OCI-M2 (cell line): ENCODE measurements around the gene ESPNL.

Experiments used
- DNase-seq: peaks from one replicate; lab custom pipeline; 2025; ENCODE audit not compliant: unreplicated experiment; lab: John Stamatoyannopoulos, UW

Gene ESPNL

DNA sequence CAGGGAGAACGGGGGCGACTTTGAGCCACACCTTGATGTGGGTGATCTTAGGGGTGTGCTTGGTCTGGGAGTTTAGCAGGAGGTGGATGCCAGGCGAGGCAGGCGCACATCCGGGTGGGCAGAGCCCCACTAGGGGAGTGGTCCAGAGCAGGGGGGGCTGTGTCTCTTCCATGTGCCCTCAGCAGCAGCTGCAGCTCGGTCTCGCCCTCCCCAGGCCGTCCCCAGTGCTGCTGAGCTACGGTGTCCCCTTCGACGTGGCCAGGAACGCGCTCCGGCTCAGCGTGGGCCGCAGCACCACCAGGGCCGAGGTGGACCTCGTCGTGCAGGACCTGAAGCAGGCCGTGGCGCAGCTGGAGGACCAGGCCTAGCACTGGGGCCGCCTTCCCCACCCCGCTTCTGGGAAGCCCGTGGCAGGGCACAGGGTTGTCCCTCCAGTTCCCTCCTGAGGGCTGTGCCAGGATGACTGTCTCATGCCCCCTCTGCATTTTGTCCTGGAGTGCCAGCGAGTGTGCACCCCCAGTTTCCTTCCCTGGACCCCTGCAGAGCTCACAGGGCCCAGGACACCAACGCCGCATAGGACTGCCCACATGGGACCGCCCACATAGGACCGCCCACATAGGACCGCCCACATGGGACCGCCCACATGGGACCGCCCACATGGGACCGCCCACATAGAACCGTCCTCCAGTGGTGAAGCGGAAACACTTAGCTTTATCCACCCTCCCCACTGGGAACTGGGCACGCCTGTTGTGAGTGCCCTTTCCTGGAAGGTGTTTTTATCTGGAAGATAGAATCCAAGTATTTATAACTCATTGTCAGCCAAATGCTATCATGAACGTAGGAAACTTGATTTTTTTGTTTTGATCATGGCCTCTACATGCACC lies 1.9 kb upstream of the ESPNL start:
- DNase-seq: no peak

DNA sequence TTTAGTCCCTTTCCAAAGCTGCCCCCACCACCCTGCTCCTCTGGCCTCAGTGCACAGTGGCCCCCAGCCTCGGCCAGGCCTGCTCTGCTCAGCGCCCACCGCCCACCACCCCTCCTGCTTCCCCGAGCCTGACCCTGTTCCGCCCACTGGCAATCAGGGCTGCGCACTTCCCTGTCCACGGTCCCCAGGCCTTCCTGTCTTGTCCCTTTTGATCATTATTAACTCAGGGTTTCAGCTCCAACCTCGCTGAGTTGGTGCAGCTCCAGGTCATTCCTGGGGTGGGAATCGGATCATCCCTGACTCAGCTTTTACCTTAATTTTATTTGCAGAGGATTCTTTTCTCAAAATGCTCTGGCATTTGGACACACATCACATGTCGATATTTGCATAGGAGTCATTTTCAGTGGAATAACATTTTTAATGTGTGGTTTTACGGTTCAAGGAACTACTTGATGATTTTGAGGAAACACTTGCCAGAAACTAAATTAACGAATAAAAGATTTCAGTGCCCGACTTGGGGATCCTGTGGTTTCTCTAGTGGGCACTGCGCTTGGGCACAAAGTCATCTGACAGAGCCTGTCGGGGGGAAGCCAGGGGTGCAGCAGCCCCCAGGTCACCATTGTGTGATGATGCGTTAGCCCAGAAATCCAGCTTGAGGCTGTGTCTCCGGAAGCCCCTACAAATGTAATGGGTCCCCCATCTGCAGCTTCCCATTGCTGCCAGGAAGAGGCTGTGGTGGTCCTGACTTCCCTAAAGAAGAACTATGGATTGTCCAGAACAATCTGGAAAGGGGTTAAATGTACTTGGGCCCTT lies 1.0 kb upstream of the ESPNL start:
- no peak for DNase-seq

DNA sequence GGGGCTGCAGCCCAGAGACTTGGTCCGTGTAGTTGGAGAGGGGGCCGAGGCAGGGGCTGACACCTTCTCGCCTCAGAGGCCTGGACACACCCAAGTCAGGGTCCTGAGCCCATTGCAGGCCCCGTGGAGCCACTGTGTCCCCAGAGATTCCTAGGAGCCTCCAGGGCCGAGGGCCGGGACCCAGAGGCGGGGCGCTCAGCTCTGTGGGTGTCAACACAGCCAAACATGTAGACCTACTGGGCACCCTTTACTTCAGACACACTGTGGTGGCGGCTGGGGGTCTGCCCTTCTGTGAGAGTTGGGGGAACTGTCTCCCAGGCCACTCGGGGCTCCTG lies 459 bp upstream of the ESPNL start:
- no peak for DNase-seq

DNA sequence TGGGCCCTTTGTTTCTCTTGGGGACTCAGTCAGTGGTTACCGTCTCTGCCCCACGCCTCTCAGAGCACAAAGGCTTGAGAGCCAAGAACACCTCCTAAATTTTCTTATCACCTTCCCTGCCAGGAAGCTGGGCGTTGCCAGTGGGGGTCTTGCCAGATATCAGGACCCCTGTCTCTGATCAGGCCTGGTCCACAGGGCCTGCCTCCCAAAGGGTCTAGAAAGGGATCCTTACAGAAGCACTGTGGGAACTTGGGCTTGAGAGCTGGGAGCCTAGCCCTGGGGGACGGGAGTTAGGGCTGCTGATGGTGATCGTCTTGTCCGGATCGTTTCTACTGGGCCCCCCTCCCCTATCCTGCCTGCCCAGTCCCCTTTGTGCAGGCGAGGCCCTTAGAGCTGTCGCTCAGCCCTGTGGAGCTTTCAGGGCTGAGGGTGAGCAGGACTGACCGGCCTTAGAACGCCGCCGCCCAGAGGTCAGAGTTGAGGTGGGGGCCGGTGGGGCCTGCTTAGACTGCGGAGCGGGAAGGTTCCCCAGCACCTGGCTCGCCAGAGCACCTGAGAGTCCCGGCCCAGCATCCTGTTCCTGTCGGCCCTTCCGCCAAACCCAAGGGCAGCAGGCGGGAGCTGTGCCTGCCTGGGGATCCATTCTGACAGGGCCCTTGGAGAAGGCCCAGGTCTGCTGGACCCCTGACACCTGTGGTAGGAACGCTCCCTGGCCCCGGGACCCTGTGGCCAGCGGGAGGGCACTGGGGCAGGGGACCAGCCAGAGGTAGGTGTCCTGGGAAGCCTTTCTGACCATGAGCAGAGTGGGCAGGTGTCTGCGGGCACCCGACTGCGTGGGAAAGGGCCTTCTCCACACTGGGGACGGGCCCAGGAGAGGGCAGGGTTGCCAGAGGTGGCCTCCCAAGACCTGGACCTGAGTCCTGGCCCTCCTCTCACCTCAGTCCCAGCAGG lies 956 bp downstream of the ESPNL start:
- DNase-seq: no peak

DNA sequence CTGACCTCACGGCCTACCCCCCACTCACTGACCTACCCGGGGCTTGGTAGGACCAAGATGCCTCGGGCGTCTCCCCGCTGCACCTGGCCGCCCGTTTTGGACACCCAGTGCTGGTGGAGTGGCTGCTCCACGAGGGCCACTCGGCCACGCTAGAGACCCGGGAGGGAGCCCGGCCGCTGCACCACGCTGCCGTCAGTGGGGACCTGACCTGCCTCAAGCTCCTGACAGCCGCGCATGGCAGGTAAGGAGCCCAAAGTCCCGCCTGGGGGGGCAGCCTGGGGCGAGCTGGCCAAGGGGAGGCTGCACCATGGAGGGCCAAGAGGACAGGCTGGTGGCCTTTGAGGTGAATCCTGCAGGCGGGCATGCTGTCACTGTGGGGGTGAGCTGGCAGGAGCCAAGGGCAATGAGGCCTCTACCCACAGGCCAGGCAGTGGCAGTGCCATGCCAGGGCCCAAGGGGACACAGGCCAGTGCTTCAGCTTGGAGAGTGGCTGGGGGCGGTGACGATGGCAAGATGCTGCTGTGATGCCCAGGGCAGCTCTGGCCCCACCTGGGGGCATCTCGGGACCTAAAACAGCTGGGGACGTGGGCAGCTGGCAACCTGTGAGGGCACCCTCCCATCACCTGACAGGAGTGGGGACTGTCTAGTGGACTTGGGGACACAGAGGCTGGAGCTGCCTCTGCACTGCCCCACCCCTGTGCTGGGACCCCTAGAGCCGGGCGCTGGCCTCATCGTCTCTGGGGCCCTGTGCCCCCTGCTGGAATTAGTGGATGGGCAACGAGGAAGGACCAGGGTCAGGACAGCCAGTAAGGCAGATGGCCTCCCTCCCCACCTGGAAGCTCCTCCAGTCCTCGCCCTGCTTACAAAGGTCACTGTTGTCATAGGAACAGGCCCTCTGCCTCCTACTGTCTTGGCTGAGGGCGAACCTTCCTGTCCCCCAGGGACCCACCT lies 2.0 kb downstream of the ESPNL start:
- DNase-seq: no peak

DNA sequence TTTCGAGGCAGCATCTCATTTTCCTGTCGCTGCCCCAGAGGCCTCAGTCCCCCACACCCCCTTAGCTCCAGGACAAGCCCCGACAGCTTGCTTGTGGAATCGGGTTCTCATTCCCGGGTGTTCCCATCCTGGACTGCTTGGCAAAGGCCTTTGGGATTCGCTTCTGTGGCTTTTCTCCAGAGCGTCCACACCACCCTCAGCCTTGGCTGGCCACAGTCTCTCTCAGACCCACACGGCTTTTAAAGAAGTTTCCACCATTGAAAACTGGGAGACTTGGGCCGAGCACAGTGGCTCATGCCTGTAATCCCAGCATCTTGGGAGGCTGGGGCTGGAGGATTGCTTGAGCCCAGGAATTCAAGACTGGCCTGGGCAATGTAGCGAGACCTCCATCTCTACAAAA lies 2.7 kb downstream of the ESPNL start:
- no peak for DNase-seq

DNA sequence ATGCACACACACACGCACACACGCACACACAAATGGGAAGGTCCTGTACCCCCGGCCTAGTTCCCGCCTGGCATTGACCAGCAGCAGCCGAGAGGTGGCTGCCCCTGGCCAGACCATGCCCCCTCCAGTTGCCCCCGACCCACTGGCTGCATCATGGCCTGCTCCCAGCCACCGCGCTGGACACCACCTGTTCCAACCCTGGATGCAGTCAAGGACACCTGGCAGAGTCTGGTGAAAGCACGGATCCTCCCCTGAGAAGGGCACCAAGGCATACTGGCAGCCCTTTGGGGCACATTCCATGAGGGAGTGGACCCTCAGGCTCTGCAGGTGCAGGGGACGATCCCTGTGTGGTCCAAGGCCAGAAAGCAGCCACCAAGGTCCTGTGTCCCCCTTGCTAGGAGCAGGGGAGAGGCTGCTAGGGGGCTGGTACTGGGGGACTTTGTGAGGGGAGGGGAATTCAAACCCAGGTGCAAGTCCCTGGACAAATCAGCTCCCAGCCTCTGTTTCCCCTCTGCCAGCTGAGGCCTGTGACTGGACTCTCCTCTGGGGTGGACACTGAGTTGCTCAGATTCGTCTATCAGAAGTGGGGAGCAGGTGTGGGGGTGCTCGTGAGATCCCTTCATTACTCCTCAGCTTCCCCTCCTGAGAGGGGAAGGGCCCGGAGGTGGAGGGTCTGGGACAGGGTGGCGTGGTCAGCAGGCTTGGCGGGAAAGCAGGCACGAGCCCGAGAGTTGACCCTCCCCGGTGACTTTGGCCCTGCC lies 3.5 kb downstream of the ESPNL start:
- no peak for DNase-seq

DNA sequence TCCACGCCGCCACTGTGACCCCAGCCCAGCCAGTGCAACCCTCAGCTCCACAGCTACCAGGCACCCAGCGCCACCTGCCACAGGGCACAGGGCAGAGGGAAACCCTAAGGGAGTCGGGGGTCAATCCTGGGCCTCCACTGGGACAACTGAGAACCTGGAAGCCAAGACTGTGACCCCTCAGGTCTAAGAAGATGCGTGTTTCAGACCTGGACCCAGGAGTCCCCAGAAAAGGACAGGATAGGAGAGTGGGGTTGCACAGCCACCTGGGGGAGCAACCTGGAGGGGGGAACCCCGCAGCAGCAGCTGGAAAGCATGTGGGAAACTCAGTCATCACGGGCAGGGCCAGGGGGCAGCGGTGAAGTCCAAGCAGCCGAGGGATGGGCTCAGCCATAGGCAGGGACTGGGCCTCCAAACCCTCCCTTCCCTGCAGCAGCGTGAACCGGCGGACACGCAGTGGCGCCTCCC lies 4.1 kb downstream of the ESPNL start:
- DNase-seq: no peak

DNA sequence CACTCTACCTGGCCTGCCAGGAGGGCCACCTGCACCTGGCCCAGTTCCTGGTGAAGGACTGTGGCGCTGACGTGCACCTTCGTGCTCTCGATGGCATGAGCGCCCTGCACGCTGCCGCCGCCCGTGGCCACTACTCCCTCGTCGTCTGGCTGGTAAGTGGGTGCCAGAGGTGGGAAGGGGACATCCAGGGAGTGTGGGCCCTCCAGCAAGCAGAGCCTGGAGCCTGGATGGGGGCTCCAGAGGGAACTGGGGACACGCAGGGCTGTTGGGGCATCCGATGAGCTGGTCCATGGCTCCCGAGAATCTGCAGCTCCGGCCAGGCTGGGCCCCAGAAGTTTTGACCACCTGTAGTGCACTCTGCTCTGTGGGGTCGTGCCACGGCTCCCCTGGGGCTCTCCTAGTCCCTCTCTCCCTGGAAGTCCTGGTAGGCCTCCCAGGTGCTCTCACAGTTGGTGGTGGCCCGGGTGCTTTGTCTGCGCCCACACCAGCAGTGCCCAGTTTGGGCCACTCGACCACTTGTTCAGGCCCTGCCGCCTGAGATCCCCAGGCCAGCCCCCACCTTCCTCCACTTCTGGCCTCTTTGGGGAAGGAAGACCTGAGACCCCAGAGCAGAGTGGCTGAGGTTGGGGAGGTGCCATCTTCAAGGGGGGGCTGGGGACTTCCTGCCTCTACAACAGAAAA lies 4.7 kb downstream of the ESPNL start:
- no peak for DNase-seq

DNA sequence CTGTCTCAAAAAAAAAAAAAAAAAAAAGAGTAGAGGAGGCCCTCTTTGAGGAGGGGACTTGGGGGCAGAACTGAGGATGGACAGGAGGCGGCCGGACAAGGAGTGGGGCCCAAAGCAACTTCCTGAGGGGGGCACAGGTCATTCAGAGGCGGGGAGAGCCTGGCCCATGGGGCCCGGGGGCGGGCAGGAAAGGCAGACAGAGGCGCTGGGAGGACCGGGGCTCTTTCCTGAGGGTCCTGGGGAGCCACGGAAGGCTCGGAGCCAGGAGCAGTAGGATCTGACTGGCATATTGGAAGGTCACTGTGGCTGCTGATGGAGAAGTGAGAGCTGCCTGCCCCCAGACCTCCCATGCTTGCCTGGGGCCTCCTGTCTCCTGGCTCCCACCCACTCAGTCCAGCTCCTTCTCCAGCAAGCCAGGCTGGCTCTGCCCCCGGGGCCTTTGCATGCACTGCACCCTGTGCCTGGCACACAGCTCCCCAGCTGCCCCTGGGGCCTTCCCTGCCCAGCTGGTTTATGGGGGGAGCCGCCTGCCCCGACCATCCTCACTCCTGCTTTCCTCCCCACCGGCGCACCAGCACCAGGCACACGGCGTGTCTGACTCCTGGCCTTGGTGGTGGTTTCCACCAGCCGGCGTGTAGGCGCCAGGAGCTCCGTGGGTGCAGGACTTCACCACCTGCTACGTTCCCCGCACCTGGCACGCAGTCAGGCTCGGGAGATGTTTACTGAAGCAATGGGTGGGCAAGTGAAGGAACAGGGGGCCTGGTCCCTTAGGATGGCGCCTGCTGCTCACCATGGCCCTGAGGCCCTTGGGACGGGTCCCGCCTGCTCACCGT lies 5.6 kb downstream of the ESPNL start:
- no peak for DNase-seq

DNA sequence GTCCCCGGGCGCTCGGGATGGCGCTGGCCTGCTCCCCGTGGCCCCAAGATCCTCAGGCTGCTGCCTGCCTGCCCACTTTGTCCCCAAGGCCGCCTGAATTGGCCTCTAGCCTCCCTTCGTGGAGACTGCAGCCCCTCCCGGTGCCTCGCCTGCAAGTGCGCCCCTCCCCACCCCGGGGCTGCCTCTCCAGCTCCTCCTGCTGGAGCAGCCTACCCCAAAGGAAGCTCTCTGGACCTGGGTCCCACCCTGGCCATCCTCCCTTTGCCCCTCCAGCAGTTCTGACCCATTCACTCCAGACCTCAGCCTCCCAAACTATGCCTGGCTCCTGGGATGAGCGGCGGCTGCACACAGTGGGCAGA lies 6.2 kb downstream of the ESPNL start:
- no peak for DNase-seq

DNA sequence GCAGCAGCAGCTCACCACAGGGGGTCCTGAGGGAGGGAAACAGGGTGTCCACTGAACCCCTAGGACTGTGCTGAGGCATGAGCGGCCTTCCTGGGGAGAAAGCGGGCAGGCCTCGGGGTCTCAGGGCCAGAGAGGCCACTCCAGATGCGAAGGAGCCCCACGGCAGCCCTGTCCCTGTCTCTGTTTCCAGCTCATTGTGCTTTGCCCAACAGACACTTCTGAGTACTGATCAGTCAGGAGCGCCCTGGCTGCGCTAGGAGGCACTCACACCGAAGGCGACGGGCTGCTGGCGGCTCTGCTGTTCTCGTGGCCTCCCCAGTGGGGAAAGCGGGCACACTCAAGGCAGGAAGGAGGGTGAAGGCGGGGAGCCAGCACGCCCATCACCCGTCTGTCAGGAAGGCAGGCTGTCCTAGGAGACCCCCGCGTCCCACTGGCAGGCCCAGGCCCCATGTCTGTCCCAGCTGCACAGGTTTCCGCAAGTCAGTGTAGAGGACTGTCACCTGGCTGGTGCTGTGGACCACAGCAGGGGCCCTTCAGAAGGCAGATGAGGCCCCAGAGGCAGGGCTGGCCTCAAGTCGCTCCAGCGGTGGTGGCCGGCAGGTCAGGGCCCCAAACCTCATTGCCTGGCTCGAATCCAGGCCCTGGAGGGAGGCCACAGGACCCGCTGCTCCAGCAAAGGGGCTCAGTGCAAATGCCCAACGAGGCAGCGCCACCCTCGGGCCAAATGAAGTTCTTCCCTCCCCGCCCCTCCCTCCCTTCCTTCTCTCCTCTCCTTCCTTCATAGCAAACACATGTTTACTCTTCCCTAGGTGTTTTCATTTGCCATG lies 6.8 kb downstream of the ESPNL start:
- no peak for DNase-seq

DNA sequence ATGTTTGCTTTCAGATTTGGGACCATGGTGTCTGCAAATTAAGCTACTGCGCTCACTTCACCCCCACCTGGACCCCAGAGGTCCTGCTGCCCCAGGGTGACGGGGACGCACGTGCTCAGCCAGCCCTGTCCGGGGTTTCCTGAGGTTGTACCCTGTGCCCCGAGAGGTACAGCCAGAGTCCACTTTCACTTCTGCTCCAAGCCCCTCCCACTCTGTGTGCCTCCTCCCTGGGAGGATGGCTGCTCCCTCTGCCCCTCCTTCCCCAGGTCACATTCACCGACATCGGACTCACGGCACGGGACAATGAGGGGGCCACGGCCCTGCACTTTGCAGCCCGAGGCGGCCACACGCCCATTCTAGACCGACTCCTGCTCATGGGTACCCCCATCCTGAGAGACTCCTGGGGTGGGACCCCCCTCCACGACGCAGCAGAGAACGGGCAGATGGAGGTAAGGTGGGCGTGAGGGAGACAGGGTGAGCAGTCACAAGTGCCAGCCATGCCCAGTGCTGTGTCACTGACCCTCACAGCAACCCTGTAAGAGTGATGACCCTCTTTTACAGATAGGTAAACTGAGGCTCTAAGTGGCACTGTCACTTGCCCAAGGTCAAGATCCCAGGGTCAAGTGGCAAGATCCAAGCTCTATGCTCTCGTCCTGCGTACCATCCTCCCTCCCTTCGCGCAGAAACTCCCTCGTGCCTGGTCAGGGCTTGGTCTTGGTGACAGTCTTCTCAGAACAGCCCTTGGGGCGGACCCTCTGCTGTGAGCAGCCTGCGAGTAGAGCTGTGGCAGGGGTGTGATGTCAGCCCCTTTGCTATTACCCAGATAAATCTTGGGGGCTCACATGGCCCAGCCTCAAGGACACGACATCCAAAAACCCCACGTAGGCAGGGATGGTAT lies 7.6 kb downstream of the ESPNL start:
- no peak for DNase-seq

DNA sequence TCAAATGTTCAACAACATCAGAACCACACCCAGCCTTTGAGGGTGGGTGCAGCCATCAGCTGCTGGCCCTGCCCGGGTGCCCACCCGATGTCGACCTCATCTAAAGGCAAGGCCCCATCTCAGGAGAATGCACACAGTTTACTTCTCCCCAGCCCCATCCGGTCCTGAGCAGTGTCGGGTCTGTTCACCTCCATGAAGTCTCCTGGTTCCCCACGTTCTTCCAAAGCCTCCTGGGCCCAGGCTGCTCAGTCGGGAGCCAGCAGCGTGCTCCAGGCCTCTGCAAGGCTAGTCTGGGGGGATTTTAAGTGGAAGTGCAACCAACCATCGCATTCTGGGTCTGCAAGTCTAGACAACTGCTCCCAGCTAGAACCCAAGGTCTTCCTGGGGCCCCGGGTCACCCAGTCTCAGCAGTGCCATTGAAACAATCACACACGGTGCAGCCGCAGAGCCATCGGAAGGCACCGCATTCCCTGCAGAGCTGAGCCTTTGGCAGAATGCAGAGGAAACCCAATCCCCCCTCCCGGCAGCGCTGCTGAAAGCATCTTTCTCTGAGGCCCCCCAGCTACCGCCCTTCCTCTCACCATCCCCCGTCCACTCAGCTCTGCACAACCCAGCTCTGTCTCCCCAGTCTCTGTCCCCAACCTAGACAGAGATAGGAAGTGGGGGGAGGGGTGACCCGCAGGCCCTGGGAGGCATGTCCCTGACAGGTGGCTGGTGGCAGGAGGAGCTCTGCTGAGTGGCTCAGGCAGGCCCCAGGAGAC lies 8.5 kb downstream of the ESPNL start:
- DNase-seq: no peak

DNA sequence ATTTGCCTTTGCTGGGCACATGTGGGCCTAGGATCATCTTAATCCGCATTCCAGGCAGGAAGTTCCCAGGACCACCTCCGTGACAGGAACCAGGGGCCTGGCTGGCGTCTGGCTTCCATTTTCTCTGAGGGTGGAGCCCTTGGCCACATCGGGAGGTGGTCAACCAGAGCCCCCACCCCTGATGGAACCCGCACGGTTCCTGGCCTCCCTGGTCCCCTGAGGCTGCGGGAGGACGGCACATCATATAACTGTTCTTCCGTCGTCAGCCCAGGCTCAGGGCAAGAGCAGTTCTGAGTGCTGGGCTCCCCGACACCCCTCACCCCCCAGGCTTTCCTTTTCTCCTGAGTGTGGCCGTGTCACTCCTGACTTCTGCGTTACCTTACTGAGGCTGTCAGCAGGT lies 13.5 kb downstream of the ESPNL start:
- DNase-seq: no peak
